HG02610 (cell line): ENCODE data around the gene ZSCAN1.
"Not testable (repeated sequence)": the region's sequence is repeated elsewhere in the genome, so short reads cannot be mapped to it uniquely, and the experiment has no call there.

Experiments used
- ATAC-seq: cut with Tn5 transposase; IDR thresholded peaks from one replicate; pipeline ENCODE4 v1.9.1; 2021; ENCODE audit warnings: mild to moderate bottlenecking, moderate library complexity; ENCODE audit not compliant: unreplicated experiment

The ZSCAN1 gene

GRCh38 chr19:58033741-58034476, at the start of gene ZSCAN1:
Gene ZSCAN1, plus strand, starts transcription at chr19:58034025. Its CDS starts 3,812 bp downstream, at chr19:58037837.
- ATAC-seq: no peak

GRCh38 chr19:57992841-57993240, 41.0 kb upstream of the ZSCAN1 start:
- ATAC-seq: no peak

- ATAC-seq: no peak
These were observed 33.1 kb upstream of the ZSCAN1 start for GRCh38 chr19:58000677-58001076.

GRCh38 chr19:58001895-58002369, 31.9 kb upstream of the ZSCAN1 start:
- ATAC-seq: no peak

GRCh38 chr19:58002384-58003173, 31.2 kb upstream of the ZSCAN1 start, which contains the start of gene ZNF606:
Gene ZNF606, minus strand, starts transcription at chr19:58002820. Its CDS starts 1,501 bp downstream, at chr19:58001319.
- peak; percentile 90 for ATAC-seq

GRCh38 chr19:58003174-58003828, 30.5 kb upstream of the ZSCAN1 start:
- ATAC-seq: no peak

GRCh38 chr19:58007285-58007684, 26.5 kb upstream of the ZSCAN1 start:
- ATAC-seq: no peak

GRCh38 chr19:58008877-58009276, 24.9 kb upstream of the ZSCAN1 start:
- ATAC-seq: not testable (repeated sequence)

- ATAC-seq: no peak
These were observed 24.5 kb upstream of the ZSCAN1 start for GRCh38 chr19:58009301-58009665.

- peak; percentile 81 for ATAC-seq
These were observed 24.0 kb upstream of the ZSCAN1 start for GRCh38 chr19:58009666-58010301.

- ATAC-seq: no peak
These were observed 23.3 kb upstream of the ZSCAN1 start for GRCh38 chr19:58010507-58010906.

GRCh38 chr19:58014141-58014540, 19.7 kb upstream of the ZSCAN1 start:
- no peak for ATAC-seq

GRCh38 chr19:58020129-58020528, 13.7 kb upstream of the ZSCAN1 start:
- ATAC-seq: no peak

GRCh38 chr19:58021541-58022282, 12.1 kb upstream of the ZSCAN1 start:
- no peak for ATAC-seq

GRCh38 chr19:58022283-58022660, 11.6 kb upstream of the ZSCAN1 start:
- no peak for ATAC-seq

GRCh38 chr19:58024661-58025060, 9.2 kb upstream of the ZSCAN1 start:
- no peak for ATAC-seq

- no peak for ATAC-seq
These were observed 610 bp downstream of the ZSCAN1 start for GRCh38 chr19:58034477-58034793.

GRCh38 chr19:58035863-58036262, 2.0 kb downstream of the ZSCAN1 start:
- ATAC-seq: no peak

GRCh38 chr19:58037927-58038687, 4.3 kb downstream of the ZSCAN1 start:
- no peak for ATAC-seq
